NCI-H2227 treated with DMSO at 0.1 percent for 48 hours (cell line): ENCODE results near the gene CCDC60.
A peak's percentile ranks its signal among the peaks of the same experiment; 100 is the strongest.

Experiments
- DNase-seq: peaks from one replicate; lab custom pipeline; 2025; lab: John Stamatoyannopoulos, UW

Gene CCDC60

GRCh38 chr12:119334430-119335170 lies at the start of gene CCDC60:
Gene CCDC60 (plus strand): TSS chr12:119334729. CDS start chr12:119335177, 448 bp downstream.
- no peak for DNase-seq

- no peak for DNase-seq
Measured at GRCh38 chr12:119288576-119288975, 46.0 kb upstream of the CCDC60 start.

GRCh38 chr12:119292893-119293630 lies 41.5 kb upstream of the CCDC60 start:
- DNase-seq: no peak

GRCh38 chr12:119294211-119294610 lies 40.3 kb upstream of the CCDC60 start:
- no peak for DNase-seq

- no peak for DNase-seq
Measured at GRCh38 chr12:119296535-119296934, 38.0 kb upstream of the CCDC60 start.

- no peak for DNase-seq
Measured at GRCh38 chr12:119299130-119299529, 35.4 kb upstream of the CCDC60 start.

- no peak for DNase-seq
Measured at GRCh38 chr12:119301379-119301778, 33.1 kb upstream of the CCDC60 start.

- peak; percentile 22 for DNase-seq
Measured at GRCh38 chr12:119302451-119303080, 32.0 kb upstream of the CCDC60 start.

GRCh38 chr12:119306593-119306992 lies 27.9 kb upstream of the CCDC60 start:
- no peak for DNase-seq

GRCh38 chr12:119307747-119308146 lies 26.8 kb upstream of the CCDC60 start:
- DNase-seq: no peak

- no peak for DNase-seq
Measured at GRCh38 chr12:119308708-119309456, 25.6 kb upstream of the CCDC60 start.

GRCh38 chr12:119311878-119312277 lies 22.7 kb upstream of the CCDC60 start:
- DNase-seq: no peak

- no peak for DNase-seq
Measured at GRCh38 chr12:119312904-119313303, 21.6 kb upstream of the CCDC60 start.

- DNase-seq: no peak
Measured at GRCh38 chr12:119314290-119314689, 20.2 kb upstream of the CCDC60 start.

- DNase-seq: no peak
Measured at GRCh38 chr12:119319638-119320037, 14.9 kb upstream of the CCDC60 start.

- DNase-seq: no peak
Measured at GRCh38 chr12:119320678-119321077, 13.9 kb upstream of the CCDC60 start.

GRCh38 chr12:119322301-119322723 lies 12.2 kb upstream of the CCDC60 start:
- no peak for DNase-seq

GRCh38 chr12:119325813-119326212 lies 8.7 kb upstream of the CCDC60 start:
- no peak for DNase-seq

- DNase-seq: no peak
Measured at GRCh38 chr12:119326341-119326740, 8.2 kb upstream of the CCDC60 start.

- DNase-seq: no peak
Measured at GRCh38 chr12:119327471-119327870, 7.1 kb upstream of the CCDC60 start.

GRCh38 chr12:119328111-119328510 lies 6.4 kb upstream of the CCDC60 start:
- DNase-seq: no peak
